ENCODE data around the gene ATPAF2.

The ATPAF2 gene

GRCh38 chr17:18056214-18056613 lies 17.2 kb upstream of the ATPAF2 start:
- TF ChIP-seq TAF1 (IDR thresholded peaks at IDR 0.05; ENCODE audit: borderline replicate concordance, insufficient read depth, low read length) (no peak), POLR2AphosphoS5 (IDR thresholded peaks at IDR 0.05; ENCODE audit: low read depth, low read length) (no peak), FOXP2 (optimal IDR thresholded peaks at IDR 0.05; ENCODE audit: borderline replicate concordance, extremely low read depth, extremely low read length, insufficient read depth) (no peak), REST (IDR thresholded peaks at IDR 0.05; ENCODE audit: insufficient read depth in 1 of 2, low read depth in 2 of 2, low read length in 2 of 2) (no peak), SIN3A (IDR thresholded peaks at IDR 0.05; ENCODE audit: borderline replicate concordance, insufficient read depth, low read length) (no peak)

GRCh38 chr17:18055597-18055996 lies 16.6 kb upstream of the ATPAF2 start:
- no peak for TF ChIP-seq REST (IDR thresholded peaks at IDR 0.05; ENCODE audit: insufficient read depth in 1 of 2, low read depth in 2 of 2, low read length in 2 of 2)
- no peak for TF ChIP-seq POLR2AphosphoS5 (IDR thresholded peaks at IDR 0.05; ENCODE audit: low read depth, low read length)
- no peak for TF ChIP-seq TAF1 (IDR thresholded peaks at IDR 0.05; ENCODE audit: borderline replicate concordance, insufficient read depth, low read length)
- no peak for TF ChIP-seq SIN3A (IDR thresholded peaks at IDR 0.05; ENCODE audit: borderline replicate concordance, insufficient read depth, low read length)
- no peak for TF ChIP-seq FOXP2 (optimal IDR thresholded peaks at IDR 0.05; ENCODE audit: borderline replicate concordance, extremely low read depth, extremely low read length, insufficient read depth)

GRCh38 chr17:18045691-18046350 lies 6.9 kb upstream of the ATPAF2 start:
- TF ChIP-seq POLR2AphosphoS5 (IDR thresholded peaks at IDR 0.05; ENCODE audit: low read depth, low read length) (no peak), REST (IDR thresholded peaks at IDR 0.05; ENCODE audit: insufficient read depth in 1 of 2, low read depth in 2 of 2, low read length in 2 of 2) (no peak), TAF1 (IDR thresholded peaks at IDR 0.05; ENCODE audit: borderline replicate concordance, insufficient read depth, low read length) (no peak), SIN3A (IDR thresholded peaks at IDR 0.05; ENCODE audit: borderline replicate concordance, insufficient read depth, low read length) (no peak), FOXP2 (optimal IDR thresholded peaks at IDR 0.05; ENCODE audit: borderline replicate concordance, extremely low read depth, extremely low read length, insufficient read depth) (no peak)

GRCh38 chr17:18044609-18045008 lies 5.6 kb upstream of the ATPAF2 start:
- TF ChIP-seq SIN3A (IDR thresholded peaks at IDR 0.05; ENCODE audit: borderline replicate concordance, insufficient read depth, low read length) (no peak), REST (IDR thresholded peaks at IDR 0.05; ENCODE audit: insufficient read depth in 1 of 2, low read depth in 2 of 2, low read length in 2 of 2) (no peak), TAF1 (IDR thresholded peaks at IDR 0.05; ENCODE audit: borderline replicate concordance, insufficient read depth, low read length) (no peak), FOXP2 (optimal IDR thresholded peaks at IDR 0.05; ENCODE audit: borderline replicate concordance, extremely low read depth, extremely low read length, insufficient read depth) (no peak), POLR2AphosphoS5 (IDR thresholded peaks at IDR 0.05; ENCODE audit: low read depth, low read length) (no peak)
